DOHH2 (cell line): ENCODE data around the gene TULP4.

Experiments
- H3F3A ChIP-seq: fragments of 200-600 bp; sonication (generic), shearing (Covaris generic); 2 replicates; pipeline ENCODE4 v1.6.0; 2016; ENCODE audit warnings: antibody characterized with exemption, mild to moderate bottlenecking; ENCODE audit not compliant: control insufficient read depth, insufficient read depth
- H3K27ac ChIP-seq: fragments of 200-600 bp; sonication (generic); 2 replicates; pipeline ENCODE4 v1.5.1; 2014; ENCODE audit warnings: low read depth, mild to moderate bottlenecking, low read length, moderate library complexity
- H3K27me3 ChIP-seq: fragments of 200-600 bp; sonication (generic); 2 replicates; pipeline ENCODE4 v1.6.1; 2014; ENCODE audit warnings: mild to moderate bottlenecking, low read length, mixed read lengths; ENCODE audit not compliant: control insufficient read depth
- H3K36me3 ChIP-seq: fragments of 200-600 bp; sonication (generic); 2 replicates; pipeline ENCODE4 v1.6.1; 2014; ENCODE audit warnings: mild to moderate bottlenecking, low read length, moderate library complexity, mixed read lengths; ENCODE audit not compliant: control insufficient read depth
- H3K4me1 ChIP-seq: fragments of 200-600 bp; sonication (generic); 2 replicates; pipeline ENCODE4 v1.6.1; 2014; ENCODE audit warnings: mild to moderate bottlenecking, low read length, mixed read lengths; ENCODE audit not compliant: control insufficient read depth
- H3K4me2 ChIP-seq: fragments of 200-600 bp; sonication (generic); 2 replicates; pipeline ENCODE4 v1.6.0; 2014; ENCODE audit warnings: mild to moderate bottlenecking, low read length, moderate library complexity
- H3K4me3 ChIP-seq: fragments of 200-600 bp; sonication (generic); 2 replicates; pipeline ENCODE4 v1.5.1; 2014; ENCODE audit warnings: mild to moderate bottlenecking, low read length, mixed read lengths
- H3K79me2 ChIP-seq: fragments of 200-600 bp; sonication (generic); 2 replicates; pipeline ENCODE4 v1.6.1; 2014; ENCODE audit warnings: mild to moderate bottlenecking, low read length, mixed read lengths; ENCODE audit not compliant: control insufficient read depth
- H3K9me2 ChIP-seq: fragments of 200-600 bp; sonication (generic); replicated peaks from 2 replicates; pipeline ENCODE4 v1.6.1; 2014; ENCODE audit warnings: mild to moderate bottlenecking, low read length, mixed read lengths; ENCODE audit not compliant: control insufficient read depth
- H3K9me3 ChIP-seq: fragments of 200-600 bp; sonication (generic); 2 replicates; pipeline ENCODE4 v1.6.1; 2014; ENCODE audit warnings: antibody characterized with exemption, low read length, mixed read lengths; ENCODE audit not compliant: control insufficient read depth, insufficient read depth
- H4K20me1 ChIP-seq: fragments of 200-600 bp; sonication (generic); 2 replicates; pipeline ENCODE4 v1.6.0; 2014; ENCODE audit warnings: low read depth, mild to moderate bottlenecking, antibody characterized with exemption, low read length, moderate library complexity; ENCODE audit not compliant: control insufficient read depth, insufficient read depth
- EZH2phosphoT487 ChIP-seq: fragments of 200-600 bp; sonication (generic); IDR thresholded peaks from 2 replicates; pipeline ENCODE4 v1.6.1; 2017; ENCODE audit warnings: borderline replicate concordance, mild to moderate bottlenecking, antibody characterized with exemption, low read length, moderate library complexity, mixed read lengths
- TF ChIP-seq, protein P1 (sequence below): fragments of 200-600 bp; sonication (generic); IDR thresholded peaks from one replicate; pipeline ENCODE4 v1.5.1; 2014; ENCODE audit warnings: antibody characterized with exemption, mild to moderate bottlenecking, low read depth, low read length; ENCODE audit not compliant: poor library complexity, severe bottlenecking

TULP4 gene

DNA sequence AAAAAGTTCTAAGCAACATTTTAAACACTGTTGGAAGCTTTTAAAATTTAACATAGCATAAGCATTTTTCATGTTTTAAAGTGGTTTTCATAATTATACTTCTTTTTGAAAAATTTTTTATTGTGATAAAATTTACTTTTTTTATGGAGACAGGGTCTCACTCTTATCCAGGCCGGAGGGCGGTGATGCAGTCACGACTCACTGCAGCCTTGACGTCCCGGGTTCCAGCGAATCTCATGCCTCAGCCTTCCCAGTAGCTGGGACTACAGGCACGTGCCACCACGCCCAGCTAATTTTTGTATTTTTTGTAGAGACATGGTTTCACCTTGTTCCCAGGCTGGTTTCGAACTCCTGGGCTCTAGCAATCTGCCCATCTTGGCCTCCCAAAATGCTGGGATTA is 46.1 kb upstream of the TULP4 start:
- peaks cover 70% of the 10 kb centered on the region for H3K79me2 ChIP-seq

DNA sequence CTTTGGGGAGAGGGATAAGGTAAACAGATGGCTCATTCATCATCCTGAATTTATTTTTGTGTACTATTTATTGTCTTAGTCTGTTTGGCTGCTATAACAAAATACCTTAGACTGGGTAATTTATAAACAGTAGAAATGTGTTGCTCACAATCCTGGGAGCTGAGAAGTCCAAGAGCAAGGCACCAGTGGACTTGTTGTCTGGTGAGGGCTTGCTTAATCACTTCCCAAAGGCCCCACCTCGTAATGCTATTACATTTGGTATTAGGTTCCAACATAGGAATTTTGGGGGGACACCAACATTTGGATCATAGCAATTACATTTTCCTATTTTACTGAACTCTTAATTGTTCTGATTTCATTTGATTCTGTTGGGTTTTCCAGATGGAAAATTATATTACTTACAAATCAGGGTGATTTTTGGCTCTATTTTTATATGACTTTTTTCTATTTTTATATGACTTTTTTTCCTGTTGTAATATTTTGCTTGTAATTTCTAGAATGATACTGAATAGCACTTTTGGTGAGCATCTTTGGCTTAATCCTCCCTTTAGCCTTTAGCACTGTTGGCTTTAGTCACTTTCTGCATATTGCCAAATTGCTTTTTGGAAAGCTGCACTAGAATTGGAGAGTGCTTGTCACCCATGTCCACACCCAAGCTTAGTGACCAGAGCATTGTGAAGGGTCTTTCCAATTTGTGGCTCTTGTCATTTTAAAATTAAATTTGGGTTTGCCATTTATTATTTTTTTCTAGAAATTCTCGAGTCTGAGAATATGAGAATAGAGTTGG is 43.7 kb upstream of the TULP4 start:
- H3K9me2 ChIP-seq, result no peaks in the 10 kb centered on the region
- H3K36me3 ChIP-seq, result peaks cover 14% of the 10 kb centered on the region; the same call in 1 of the 2 replicates
- H4K20me1 ChIP-seq, result no peaks in the 10 kb centered on the region
- H3K9me3 ChIP-seq, result no peaks in the 10 kb centered on the region
- no peak for TF ChIP-seq EZH2phosphoT487
- TF ChIP-seq, protein P1, sequence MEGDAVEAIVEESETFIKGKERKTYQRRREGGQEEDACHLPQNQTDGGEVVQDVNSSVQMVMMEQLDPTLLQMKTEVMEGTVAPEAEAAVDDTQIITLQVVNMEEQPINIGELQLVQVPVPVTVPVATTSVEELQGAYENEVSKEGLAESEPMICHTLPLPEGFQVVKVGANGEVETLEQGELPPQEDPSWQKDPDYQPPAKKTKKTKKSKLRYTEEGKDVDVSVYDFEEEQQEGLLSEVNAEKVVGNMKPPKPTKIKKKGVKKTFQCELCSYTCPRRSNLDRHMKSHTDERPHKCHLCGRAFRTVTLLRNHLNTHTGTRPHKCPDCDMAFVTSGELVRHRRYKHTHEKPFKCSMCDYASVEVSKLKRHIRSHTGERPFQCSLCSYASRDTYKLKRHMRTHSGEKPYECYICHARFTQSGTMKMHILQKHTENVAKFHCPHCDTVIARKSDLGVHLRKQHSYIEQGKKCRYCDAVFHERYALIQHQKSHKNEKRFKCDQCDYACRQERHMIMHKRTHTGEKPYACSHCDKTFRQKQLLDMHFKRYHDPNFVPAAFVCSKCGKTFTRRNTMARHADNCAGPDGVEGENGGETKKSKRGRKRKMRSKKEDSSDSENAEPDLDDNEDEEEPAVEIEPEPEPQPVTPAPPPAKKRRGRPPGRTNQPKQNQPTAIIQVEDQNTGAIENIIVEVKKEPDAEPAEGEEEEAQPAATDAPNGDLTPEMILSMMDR, result no peak
- no peak overlapping the region for H3K4me2 ChIP-seq
- no peaks in the 10 kb centered on the region for H3F3A ChIP-seq
- H3K27ac ChIP-seq, result no peak overlapping the region
- no peaks in the 10 kb centered on the region for H3K27me3 ChIP-seq
- no peak overlapping the region for H3K4me3 ChIP-seq
- peaks cover 69% of the 10 kb centered on the region for H3K79me2 ChIP-seq
- peaks cover 17% of the 10 kb centered on the region for H3K4me1 ChIP-seq

More for the DNA sequence above, 46.1 kb upstream of the TULP4 start:
- H3K4me1 ChIP-seq, result peaks cover 17% of the 10 kb centered on the region
- no peaks in the 10 kb centered on the region for H4K20me1 ChIP-seq
- no peaks in the 10 kb centered on the region for H3K9me2 ChIP-seq
- H3K4me2 ChIP-seq, result no peak overlapping the region
- H3K27ac ChIP-seq, result no peak overlapping the region
- no peaks in the 10 kb centered on the region for H3K27me3 ChIP-seq
- no peaks in the 10 kb centered on the region for H3F3A ChIP-seq
- H3K9me3 ChIP-seq, result no peaks in the 10 kb centered on the region
- peaks cover 5% of the 10 kb centered on the region; the same call in 1 of the 2 replicates for H3K36me3 ChIP-seq
- H3K4me3 ChIP-seq, result no peak overlapping the region
- no peak for TF ChIP-seq EZH2phosphoT487
- TF ChIP-seq, protein P1, result no peak

DNA sequence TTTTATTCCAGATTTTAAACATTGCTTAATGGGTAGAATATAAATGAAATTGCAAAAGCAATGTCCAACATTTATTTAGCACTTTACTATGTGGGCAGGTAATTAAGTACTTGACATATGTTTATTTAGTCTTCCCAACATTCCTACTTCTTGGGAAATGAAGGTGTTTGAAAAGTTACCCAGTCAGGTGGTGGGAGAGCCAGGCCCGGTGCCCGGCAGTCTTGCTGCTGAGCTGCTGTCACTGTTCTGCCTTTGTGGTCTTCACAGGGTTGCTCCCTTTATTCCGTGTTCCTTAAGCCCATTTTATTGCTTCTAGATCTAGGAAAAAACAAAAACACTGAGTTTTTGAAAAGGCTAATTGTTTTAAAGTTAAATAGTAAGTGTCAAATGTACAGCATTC is 42.6 kb upstream of the TULP4 start:
- H3K9me3 ChIP-seq, result no peaks in the 10 kb centered on the region
- H3K27ac ChIP-seq, result no peak overlapping the region
- no peak overlapping the region for H3K4me3 ChIP-seq
- peaks cover 17% of the 10 kb centered on the region for H3K4me1 ChIP-seq
- H3K79me2 ChIP-seq, result peaks cover 64% of the 10 kb centered on the region
- no peaks in the 10 kb centered on the region for H3K27me3 ChIP-seq
- H3K36me3 ChIP-seq, result peaks cover 14% of the 10 kb centered on the region; the same call in 1 of the 2 replicates
- no peaks in the 10 kb centered on the region for H3K9me2 ChIP-seq
- TF ChIP-seq EZH2phosphoT487, result no peak
- TF ChIP-seq, protein P1, result no peak
- H4K20me1 ChIP-seq, result no peaks in the 10 kb centered on the region
- H3K4me2 ChIP-seq, result no peak overlapping the region
- H3F3A ChIP-seq, result no peaks in the 10 kb centered on the region
